ENCODE results near the gene TLE2.
A peak's percentile ranks its signal among the peaks of the same experiment; 100 is the strongest.
"Not testable (repeated sequence)": the region's sequence is repeated elsewhere in the genome, so short reads cannot be mapped to it uniquely, and the experiment has no call there.

TLE2 gene

GRCh38 chr19:3041761-3042620 lies 12.9 kb upstream of the TLE2 start:
- no peak for DNase-seq (ENCODE audit: low read depth)
- no peak overlapping the region for H3K4me3 ChIP-seq (ENCODE audit: low read depth, low read length)
- no peak for TF ChIP-seq CTCF (IDR thresholded peaks at IDR 0.05; ENCODE audit: control insufficient read depth, extremely low read depth, insufficient read depth)

DNA sequence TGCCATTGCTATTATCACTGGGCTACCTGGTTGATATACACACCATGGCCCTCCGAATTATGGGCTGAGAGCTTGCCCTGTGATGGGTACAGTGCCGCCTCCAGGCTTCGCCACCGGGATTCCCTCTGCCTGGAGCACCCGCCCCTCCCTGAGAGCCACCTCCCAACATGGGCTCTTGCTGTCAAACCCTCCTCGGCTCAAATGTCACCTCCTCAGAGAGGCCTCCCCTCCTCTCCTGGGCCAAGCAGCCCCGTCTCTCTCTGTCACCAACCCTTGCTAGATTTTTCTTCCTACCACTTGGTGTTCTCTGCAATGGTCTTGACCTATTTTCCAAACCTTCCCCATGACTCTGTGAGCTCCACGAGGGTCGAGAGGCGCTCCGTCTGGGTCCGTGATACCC lies 12.2 kb upstream of the TLE2 start:
- no peak for DNase-seq (ENCODE audit: low read depth)
- no peak overlapping the region for H3K4me3 ChIP-seq (ENCODE audit: low read depth, low read length)
- TF ChIP-seq CTCF (IDR thresholded peaks at IDR 0.05; ENCODE audit: control insufficient read depth, extremely low read depth, insufficient read depth) = no peak

DNA sequence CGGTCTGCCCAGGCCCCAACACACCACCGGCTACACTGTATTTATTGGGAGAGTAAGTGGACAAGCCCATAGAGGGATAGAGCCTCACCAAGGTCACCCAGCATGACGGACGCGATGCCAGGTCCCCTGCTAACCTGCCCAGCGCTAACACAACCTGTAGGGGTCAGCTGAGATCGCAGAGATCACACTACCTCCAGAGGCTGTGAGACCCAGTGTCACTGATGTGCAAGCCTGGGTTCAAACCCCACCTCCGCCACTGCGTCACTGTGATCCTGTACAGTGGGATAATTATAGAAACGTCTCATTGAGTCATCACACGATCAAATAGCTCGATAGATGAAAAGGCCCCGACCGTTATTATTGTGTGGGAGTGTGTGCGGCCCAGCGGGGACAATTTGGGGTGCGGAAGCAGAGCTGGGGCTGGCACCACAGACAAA lies 10.6 kb upstream of the TLE2 start:
- TF ChIP-seq CTCF (IDR thresholded peaks at IDR 0.05; ENCODE audit: control insufficient read depth, extremely low read depth, insufficient read depth) = no peak
- no peak for DNase-seq (ENCODE audit: low read depth)
- H3K4me3 ChIP-seq (ENCODE audit: low read depth, low read length) = no peak overlapping the region

DNA sequence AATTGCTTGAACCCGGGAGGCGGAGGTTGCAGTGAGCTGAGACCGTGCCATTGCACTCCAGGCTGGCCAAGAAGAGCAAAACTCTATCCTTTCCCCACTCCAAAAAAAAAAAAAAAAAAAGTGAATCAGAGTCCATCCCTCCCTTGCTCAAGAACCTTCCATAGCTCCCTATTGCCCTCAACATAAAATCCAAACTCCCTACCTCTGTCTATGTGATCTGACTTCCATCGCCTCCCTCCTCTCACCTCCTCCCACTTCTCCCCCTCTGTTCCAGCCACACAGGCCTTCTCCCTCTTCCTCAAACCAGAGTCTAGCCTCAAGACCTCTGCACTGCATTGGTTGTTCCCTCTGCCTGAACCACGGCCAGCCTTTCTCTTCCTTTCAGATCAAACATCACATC lies 10.0 kb upstream of the TLE2 start:
- DNase-seq (ENCODE audit: low read depth) = no peak
- no peak for TF ChIP-seq CTCF (IDR thresholded peaks at IDR 0.05; ENCODE audit: control insufficient read depth, extremely low read depth, insufficient read depth)
- no peak overlapping the region for H3K4me3 ChIP-seq (ENCODE audit: low read depth, low read length)

- no peak for DNase-seq (ENCODE audit: low read depth)
- H3K4me3 ChIP-seq (ENCODE audit: low read depth, low read length) = no peak overlapping the region
- TF ChIP-seq CTCF (IDR thresholded peaks at IDR 0.05; ENCODE audit: control insufficient read depth, extremely low read depth, insufficient read depth) = no peak
Observed at GRCh38 chr19:3038214-3038613, 9.1 kb upstream of the TLE2 start.

DNA sequence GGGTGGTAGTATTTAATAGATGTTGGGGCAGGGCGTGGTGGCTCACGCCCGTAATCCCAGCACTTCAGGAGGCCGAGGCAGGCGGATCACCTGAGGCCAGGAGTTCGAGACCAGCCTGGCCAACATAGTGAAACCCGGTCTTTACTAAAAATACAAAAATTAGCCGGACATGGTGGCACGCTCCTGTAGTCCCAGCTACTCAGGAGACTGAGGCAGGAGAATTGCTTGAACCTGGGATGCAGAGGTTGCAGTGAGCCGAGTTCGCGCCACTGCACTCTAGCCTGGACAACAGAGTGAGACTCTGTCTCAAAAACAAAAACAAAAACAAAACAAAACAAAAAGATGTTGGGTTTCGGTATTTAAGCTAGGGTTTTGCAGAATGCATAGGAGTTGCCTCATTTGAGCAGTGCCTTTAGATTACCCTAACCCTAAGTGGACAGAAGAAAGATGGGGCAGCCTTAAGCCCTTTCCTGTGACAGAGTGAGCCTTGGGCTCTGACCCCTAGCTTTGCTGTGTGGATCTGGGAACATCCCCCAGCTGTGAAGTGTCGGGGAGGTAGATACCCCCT lies 8.0 kb upstream of the TLE2 start:
- DNase-seq (ENCODE audit: low read depth); H3K4me3 ChIP-seq (ENCODE audit: low read depth, low read length): not testable (repeated sequence)

DNA sequence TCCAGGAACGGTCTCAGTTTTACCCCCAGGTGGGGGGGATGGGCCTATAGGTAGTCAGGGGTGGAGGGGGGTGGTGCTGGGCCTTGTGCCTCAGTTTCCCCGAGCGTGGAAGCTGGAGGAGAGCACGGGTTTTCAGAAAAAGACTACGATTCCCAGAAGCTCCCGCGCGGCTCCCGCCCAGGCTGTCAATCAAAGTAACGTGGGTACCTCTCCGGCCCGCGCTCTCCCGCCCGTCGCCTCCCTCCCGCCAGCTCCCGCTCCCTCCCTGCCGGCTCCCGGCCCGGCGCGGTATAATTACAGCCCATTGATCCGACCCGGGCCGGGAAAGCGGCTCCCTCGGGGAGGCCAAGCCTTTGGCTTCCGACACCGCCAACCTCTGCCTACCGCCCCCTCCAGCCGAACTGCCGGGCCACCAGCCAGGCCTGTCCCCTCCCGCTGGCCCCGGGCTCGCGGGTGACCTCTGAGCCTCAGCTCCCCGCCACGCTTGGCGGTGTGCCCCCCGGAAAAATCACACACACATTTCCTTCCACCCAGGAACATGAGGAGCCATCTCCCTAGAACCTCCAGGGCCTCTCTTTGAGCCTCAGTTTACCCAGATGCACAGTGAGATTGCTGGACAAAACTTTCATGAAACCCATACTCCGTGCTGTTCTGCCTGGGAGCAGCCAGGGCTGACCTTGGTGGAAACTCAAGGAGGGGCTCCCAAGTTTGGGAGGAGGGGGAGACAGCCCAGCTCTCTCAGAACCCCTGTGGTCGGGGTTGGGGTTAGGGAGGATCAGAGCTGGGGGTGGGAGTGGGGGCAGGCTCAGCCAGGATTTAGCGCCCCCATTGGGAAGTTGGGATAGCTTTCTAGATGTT lies 7.3 kb upstream of the TLE2 start:
- DNase-seq (ENCODE audit: low read depth) = peak; percentile 61
- peak overlapping the region; percentile 74 for H3K4me3 ChIP-seq (ENCODE audit: low read depth, low read length)
- no peak for TF ChIP-seq CTCF (IDR thresholded peaks at IDR 0.05; ENCODE audit: control insufficient read depth, extremely low read depth, insufficient read depth)
